DMS153 treated with DMSO at 0.1 percent for 48 hours (cell line): ENCODE data around the gene CNPY1.

Experiments used
- DNase-seq: peaks from one replicate; lab custom pipeline; 2025; ENCODE audit not compliant: unreplicated experiment; lab: John Stamatoyannopoulos, UW

CNPY1 gene

GRCh38 chr7:155456738-155457543, 89.4 kb downstream of the CNPY1 start:
- peak; percentile 84 for DNase-seq

GRCh38 chr7:155455776-155456737, 90.3 kb downstream of the CNPY1 start:
- DNase-seq: no peak

GRCh38 chr7:155455132-155455693, 91.1 kb downstream of the CNPY1 start:
- no peak for DNase-seq

- DNase-seq: no peak
These were observed 91.9 kb downstream of the CNPY1 start for GRCh38 chr7:155454183-155455112.

- DNase-seq: no peak
These were observed 92.8 kb downstream of the CNPY1 start for GRCh38 chr7:155453296-155454182.

GRCh38 chr7:155452505-155453295, 93.7 kb downstream of the CNPY1 start:
- no peak for DNase-seq

GRCh38 chr7:155451840-155452239, 94.5 kb downstream of the CNPY1 start:
- DNase-seq: no peak
